Left ventricle myocardium inferior (tissue), 1 donor: ENCODE measurements around the gene CRAT. TPM values are rescaled to one million over a fixed set of nuclear protein-coding genes. Genes with fewer than 3 reads are reported as not detected.

Experiments used
- DNase-seq: peaks from one replicate; pipeline ENCODE4 v3.0.0-alpha.2; 2020
- H3K27ac ChIP-seq: fragments of 200-600 bp; replicated peaks from 2 replicates; pipeline ENCODE4 v1.8.0; 2021
- H3K27me3 ChIP-seq: fragments of 200-600 bp; 2 replicates; pipeline ENCODE4 v1.8.0; 2021; ENCODE audit warnings: low read depth
- H3K36me3 ChIP-seq: fragments of 200-600 bp; 2 replicates; pipeline ENCODE4 v1.8.0; 2021
- H3K4me1 ChIP-seq: fragments of 200-600 bp; 2 replicates; pipeline ENCODE4 v1.8.0; 2021
- H3K4me3 ChIP-seq: fragments of 200-600 bp; 2 replicates; pipeline ENCODE4 v1.8.0; 2021; ENCODE audit warnings: mild to moderate bottlenecking, moderate library complexity
- H3K9me3 ChIP-seq: fragments of 200-600 bp; replicated peaks from 2 replicates; pipeline ENCODE4 v1.8.0; 2021
- intact Hi-C: fragments of 100-400 bp; cut with micrococcal nuclease; formaldehyde crosslinking; loops from one replicate; pipeline ENCODE4 v1.11.0; 2022
- total RNA-seq: library from RNA; stranded (reverse); fragmentation: NEBNext Ultra II Directional; extraction: Animal tissue kit (Norgen Biotek cat#: 25700); gene quantifications from one replicate; pipeline ENCODE4 v1.2.1, GENCODE V29; 2021
- TF ChIP-seq, protein P1 (sequence below): fragments of 200-600 bp; IDR thresholded peaks from 2 replicates; pipeline ENCODE4 v1.8.0; 2021; ENCODE audit warnings: antibody characterized with exemption, mild to moderate bottlenecking, borderline replicate concordance
- donor health status: DM: no; HTN: yes; CAD: no; lungs with severe emphysema.

Gene CRAT
- total RNA-seq, 1 donor from 2014 or later: 85.3 TPM

DNA sequence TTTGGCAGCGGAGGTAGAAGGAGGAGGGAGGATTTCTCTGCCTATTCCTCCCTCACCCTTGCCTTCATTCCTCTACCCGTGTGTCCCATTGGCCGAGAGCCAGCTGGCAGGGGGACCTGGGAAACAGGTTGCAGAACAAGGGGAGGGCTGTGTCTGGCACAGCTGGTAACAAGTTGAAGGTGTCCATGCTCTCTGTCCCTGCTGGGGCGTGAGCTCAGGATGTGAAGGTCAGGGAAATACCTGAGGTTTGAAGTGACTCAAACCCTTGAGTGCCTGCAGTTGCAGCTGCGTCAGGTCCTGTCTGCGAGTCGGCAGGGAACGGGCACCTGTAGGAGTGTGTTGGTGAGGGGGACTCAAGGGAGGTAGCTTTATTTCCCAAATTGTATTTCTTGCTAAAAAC lies 58.0 kb downstream of the CRAT start:
- TF ChIP-seq, protein P1, sequence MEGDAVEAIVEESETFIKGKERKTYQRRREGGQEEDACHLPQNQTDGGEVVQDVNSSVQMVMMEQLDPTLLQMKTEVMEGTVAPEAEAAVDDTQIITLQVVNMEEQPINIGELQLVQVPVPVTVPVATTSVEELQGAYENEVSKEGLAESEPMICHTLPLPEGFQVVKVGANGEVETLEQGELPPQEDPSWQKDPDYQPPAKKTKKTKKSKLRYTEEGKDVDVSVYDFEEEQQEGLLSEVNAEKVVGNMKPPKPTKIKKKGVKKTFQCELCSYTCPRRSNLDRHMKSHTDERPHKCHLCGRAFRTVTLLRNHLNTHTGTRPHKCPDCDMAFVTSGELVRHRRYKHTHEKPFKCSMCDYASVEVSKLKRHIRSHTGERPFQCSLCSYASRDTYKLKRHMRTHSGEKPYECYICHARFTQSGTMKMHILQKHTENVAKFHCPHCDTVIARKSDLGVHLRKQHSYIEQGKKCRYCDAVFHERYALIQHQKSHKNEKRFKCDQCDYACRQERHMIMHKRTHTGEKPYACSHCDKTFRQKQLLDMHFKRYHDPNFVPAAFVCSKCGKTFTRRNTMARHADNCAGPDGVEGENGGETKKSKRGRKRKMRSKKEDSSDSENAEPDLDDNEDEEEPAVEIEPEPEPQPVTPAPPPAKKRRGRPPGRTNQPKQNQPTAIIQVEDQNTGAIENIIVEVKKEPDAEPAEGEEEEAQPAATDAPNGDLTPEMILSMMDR: no peak
- Histone ChIP-seq H3K4me1 (peaks cover 12% of the 10 kb centered on the region), H3K36me3 (peaks cover 93% of the 10 kb centered on the region), H3K27me3 (no peaks in the 10 kb centered on the region), H3K4me3 (no peak overlapping the region), H3K27ac (peak overlapping the region; percentile 78), H3K9me3 (no peaks in the 10 kb centered on the region)
- intact Hi-C loops: no loop called here
- peak; percentile 86 for DNase-seq

Other genes starting within 250 kb of the CRAT start
- 12.1 TPM for gene KYAT1, start 228.8 kb downstream of the CRAT start, total RNA-seq
- 19.8 TPM for gene LRRC8A, start 228.7 kb downstream of the CRAT start, total RNA-seq
- gene PHYHD1, start 189.8 kb downstream of the CRAT start, total RNA-seq: 20.3 TPM
- gene DOLK, start 163.2 kb downstream of the CRAT start, total RNA-seq: 8.4 TPM
- gene NUP188, start 163.1 kb downstream of the CRAT start, total RNA-seq: 15.9 TPM
- gene SH3GLB2, start 82.5 kb downstream of the CRAT start, total RNA-seq: 33.9 TPM
- gene MIGA2, start 74.2 kb downstream of the CRAT start, total RNA-seq: 35.6 TPM
- gene DOLPP1, start 29.7 kb downstream of the CRAT start, total RNA-seq: 9.4 TPM
- 162 TPM for gene PTPA, start 622 bp upstream of the CRAT start, total RNA-seq
- 3.8 TPM for gene IER5L, start 67.5 kb upstream of the CRAT start, total RNA-seq